ENCODE data around the gene ELP1.

DNA sequence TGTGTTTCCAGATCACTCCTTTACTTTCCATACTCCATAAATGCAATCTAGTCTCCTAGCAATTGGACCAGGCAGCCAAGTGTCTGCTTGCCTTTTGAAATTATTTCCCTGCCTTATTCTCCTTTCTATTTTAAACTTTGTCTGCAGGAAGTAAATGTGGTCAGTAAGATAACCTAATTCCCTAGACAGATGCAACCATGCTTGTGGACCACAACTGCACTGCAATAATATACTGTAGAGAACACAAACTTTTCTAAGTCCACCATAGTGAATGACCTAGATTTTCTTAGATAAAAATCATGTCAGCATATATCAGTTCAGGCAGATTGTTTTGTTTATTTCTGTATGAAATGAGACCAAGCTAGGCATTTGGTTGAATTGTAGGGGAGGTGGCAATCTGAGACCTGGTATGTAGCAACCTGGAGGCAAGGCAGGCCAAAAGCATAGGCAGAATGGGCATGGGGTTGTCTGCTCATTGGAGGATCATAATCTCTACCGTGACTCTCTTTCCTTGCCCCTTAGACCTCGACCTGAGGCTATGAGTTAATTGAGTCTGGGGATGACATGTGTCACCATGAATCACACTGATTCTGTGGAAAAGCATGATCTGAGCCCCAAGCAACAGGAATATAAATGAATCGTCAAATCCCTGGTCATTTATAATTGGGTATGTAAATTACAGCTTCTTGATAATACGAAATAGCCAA lies 98.8 kb downstream of the ELP1 start:
- TF ChIP-seq ZNF274 (IDR thresholded peaks at IDR 0.05; ENCODE audit: low read depth, low read length) (no peak), YY1 (IDR thresholded peaks at IDR 0.05; ENCODE audit: insufficient read depth, insufficient read length) (no peak)
